ENCODE data around the gene NTN4.

DNA sequence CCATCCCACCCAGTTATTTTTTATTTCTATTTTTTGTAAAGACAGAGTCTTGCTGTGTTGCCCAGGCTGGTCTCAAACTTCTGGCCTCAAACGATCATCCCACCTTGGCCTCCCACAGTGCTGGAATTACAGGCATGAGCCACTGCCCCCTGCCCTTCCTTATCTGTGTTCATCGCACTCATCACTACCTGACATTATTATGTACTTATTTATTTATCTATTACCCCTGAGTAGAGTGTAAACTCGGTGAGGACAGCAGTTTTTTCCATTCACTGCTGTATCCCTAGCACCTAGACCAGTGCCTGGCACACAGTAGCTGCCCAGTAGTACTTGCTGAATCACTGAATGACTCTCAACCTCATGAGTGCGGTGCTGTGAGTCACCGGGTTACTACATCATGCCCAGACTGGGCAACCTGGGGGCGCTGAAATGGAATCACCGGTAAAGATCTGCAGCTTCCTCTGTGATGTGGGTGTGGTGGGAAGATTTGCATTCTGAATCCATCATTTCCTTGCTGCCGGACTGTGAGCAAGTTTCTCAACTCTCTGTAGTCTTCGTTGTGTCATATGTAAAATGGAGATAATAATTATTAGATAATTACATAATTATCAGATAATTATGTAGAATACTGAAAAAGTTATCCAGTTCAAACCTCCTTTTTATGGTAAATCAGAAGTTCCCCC, 157.4 kb downstream of the NTN4 start:
- TF ChIP-seq, protein P1, sequence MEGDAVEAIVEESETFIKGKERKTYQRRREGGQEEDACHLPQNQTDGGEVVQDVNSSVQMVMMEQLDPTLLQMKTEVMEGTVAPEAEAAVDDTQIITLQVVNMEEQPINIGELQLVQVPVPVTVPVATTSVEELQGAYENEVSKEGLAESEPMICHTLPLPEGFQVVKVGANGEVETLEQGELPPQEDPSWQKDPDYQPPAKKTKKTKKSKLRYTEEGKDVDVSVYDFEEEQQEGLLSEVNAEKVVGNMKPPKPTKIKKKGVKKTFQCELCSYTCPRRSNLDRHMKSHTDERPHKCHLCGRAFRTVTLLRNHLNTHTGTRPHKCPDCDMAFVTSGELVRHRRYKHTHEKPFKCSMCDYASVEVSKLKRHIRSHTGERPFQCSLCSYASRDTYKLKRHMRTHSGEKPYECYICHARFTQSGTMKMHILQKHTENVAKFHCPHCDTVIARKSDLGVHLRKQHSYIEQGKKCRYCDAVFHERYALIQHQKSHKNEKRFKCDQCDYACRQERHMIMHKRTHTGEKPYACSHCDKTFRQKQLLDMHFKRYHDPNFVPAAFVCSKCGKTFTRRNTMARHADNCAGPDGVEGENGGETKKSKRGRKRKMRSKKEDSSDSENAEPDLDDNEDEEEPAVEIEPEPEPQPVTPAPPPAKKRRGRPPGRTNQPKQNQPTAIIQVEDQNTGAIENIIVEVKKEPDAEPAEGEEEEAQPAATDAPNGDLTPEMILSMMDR (IDR thresholded peaks at IDR 0.05 in 4 of 5, conservative IDR thresholded peaks at IDR 0.05 in 1 of 5) = no peak
- TF ChIP-seq POLR2A (IDR thresholded peaks at IDR 0.05) = no peak
